ENCODE measurements around the gene RNF167.

The RNF167 gene

DNA sequence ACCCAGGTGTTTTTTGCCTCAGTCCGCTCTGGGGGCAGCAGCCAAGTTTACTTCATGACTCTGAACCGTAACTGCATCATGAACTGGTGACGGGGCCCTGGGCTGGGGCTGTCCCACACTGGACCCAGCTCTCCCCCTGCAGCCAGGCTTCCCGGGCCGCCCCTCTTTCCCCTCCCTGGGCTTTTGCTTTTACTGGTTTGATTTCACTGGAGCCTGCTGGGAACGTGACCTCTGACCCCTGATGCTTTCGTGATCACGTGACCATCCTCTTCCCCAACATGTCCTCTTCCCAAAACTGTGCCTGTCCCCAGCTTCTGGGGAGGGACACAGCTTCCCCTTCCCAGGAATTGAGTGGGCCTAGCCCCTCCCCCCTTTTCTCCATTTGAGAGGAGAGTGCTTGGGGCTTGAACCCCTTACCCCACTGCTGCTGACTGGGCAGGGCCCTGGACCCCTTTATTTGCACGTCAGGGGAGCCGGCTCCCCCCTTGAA is 42.8 kb upstream of the RNF167 start:
- H3K4me1 ChIP-seq (ENCODE audit: insufficient read depth, poor library complexity, severe bottlenecking), result no peaks in the 10 kb centered on the region
- ATAC-seq (ENCODE audit: low read depth) (no peak), DNase-seq (ENCODE audit: low spot score) (no peak)
- TF ChIP-seq, protein P1, sequence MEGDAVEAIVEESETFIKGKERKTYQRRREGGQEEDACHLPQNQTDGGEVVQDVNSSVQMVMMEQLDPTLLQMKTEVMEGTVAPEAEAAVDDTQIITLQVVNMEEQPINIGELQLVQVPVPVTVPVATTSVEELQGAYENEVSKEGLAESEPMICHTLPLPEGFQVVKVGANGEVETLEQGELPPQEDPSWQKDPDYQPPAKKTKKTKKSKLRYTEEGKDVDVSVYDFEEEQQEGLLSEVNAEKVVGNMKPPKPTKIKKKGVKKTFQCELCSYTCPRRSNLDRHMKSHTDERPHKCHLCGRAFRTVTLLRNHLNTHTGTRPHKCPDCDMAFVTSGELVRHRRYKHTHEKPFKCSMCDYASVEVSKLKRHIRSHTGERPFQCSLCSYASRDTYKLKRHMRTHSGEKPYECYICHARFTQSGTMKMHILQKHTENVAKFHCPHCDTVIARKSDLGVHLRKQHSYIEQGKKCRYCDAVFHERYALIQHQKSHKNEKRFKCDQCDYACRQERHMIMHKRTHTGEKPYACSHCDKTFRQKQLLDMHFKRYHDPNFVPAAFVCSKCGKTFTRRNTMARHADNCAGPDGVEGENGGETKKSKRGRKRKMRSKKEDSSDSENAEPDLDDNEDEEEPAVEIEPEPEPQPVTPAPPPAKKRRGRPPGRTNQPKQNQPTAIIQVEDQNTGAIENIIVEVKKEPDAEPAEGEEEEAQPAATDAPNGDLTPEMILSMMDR (IDR thresholded peaks at IDR 0.05; ENCODE audit: poor library complexity, severe bottlenecking), result no peak
- H3K9me3 ChIP-seq (ENCODE audit: severe bottlenecking), result no peaks in the 10 kb centered on the region
- H3K4me3 ChIP-seq (ENCODE audit: severe bottlenecking), result no peak overlapping the region
- H3K27me3 ChIP-seq (ENCODE audit: insufficient read depth, poor library complexity, severe bottlenecking), result no peaks in the 10 kb centered on the region
- peaks cover 53% of the 10 kb centered on the region for H3K36me3 ChIP-seq (ENCODE audit: low read depth)
- H3K27ac ChIP-seq (ENCODE audit: poor library complexity, severe bottlenecking), result no peak overlapping the region

DNA sequence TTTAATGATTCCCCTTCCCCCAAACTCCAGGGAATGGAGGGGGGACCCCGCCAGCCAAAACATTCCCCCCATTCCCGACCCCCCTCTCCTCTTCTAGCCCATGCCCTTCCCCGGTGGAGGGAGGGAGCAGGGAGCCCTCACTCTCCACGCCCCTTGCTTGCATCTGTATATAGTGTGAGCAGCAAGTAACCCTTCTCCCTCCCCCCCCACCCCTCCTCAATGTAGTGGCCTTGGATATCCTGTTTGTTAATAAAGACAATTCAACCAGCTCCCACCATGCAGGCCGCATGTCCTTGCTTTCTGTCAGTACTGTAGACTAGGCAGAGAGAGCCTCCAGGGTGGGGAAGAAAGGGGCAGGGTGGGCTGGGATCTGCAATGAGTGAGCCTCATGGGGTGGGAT is 42.3 kb upstream of the RNF167 start:
- ATAC-seq (ENCODE audit: low read depth), result no peak
- H3K27ac ChIP-seq (ENCODE audit: poor library complexity, severe bottlenecking), result no peak overlapping the region

DNA sequence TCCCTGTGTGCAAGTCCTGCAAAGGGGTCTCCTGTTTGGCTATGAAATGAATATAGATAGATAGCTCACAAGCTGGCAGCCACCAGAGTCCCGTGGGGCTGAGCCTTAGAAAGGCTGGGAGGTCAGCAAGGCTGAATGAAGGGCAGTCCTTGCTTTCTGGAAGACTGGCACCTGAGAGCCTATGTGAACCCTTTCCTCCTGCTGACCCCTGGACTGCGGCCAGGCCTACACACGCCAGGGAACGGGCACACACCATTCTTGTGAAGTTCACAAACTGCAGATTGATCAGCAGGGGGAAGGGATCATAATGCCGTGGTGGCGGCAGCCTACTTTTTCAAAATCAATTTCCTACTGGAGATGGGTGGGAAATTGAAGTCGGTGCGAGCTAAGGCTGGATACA is 41.7 kb upstream of the RNF167 start:
- Histone ChIP-seq H3K36me3 (ENCODE audit: low read depth) (peaks cover 42% of the 10 kb centered on the region), H3K4me1 (ENCODE audit: insufficient read depth, poor library complexity, severe bottlenecking) (peaks cover 3% of the 10 kb centered on the region), H3K27ac (ENCODE audit: poor library complexity, severe bottlenecking) (no peak overlapping the region), H3K27me3 (ENCODE audit: insufficient read depth, poor library complexity, severe bottlenecking) (no peaks in the 10 kb centered on the region), H3K4me3 (ENCODE audit: severe bottlenecking) (no peak overlapping the region), H3K9me3 (ENCODE audit: severe bottlenecking) (no peaks in the 10 kb centered on the region)
- TF ChIP-seq, protein P1 (IDR thresholded peaks at IDR 0.05; ENCODE audit: poor library complexity, severe bottlenecking), result no peak
- ATAC-seq (ENCODE audit: low read depth) (no peak), DNase-seq (ENCODE audit: low spot score) (no peak)

More for the DNA sequence above, 42.3 kb upstream of the RNF167 start:
- TF ChIP-seq, protein P1 (IDR thresholded peaks at IDR 0.05; ENCODE audit: poor library complexity, severe bottlenecking), result no peak
- Histone ChIP-seq H3K36me3 (ENCODE audit: low read depth) (peaks cover 48% of the 10 kb centered on the region), H3K9me3 (ENCODE audit: severe bottlenecking) (no peaks in the 10 kb centered on the region), H3K4me1 (ENCODE audit: insufficient read depth, poor library complexity, severe bottlenecking) (no peaks in the 10 kb centered on the region), H3K27me3 (ENCODE audit: insufficient read depth, poor library complexity, severe bottlenecking) (no peaks in the 10 kb centered on the region), H3K4me3 (ENCODE audit: severe bottlenecking) (no peak overlapping the region)
- no peak for DNase-seq (ENCODE audit: low spot score)

DNA sequence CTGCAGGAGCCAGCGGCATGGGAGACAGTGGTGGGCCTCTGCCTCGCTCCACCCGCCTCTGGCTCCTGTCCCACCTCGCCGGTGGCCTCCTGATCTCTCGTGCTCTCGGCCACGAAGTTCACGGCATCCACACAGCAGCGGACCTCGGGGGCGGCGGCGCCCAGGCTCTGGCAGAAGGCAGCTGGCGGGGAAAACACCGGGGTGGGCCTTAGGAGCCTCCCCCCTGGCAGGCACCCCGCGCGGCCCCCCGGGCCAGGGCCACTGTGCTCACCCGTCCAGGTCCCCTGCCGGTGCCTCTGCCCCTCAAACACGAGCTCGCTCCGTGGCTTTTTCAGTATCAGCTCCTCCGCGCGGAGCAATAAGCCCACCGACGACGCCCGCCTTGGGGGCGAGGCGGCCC is 41.1 kb upstream of the RNF167 start:
- TF ChIP-seq, protein P1 (IDR thresholded peaks at IDR 0.05; ENCODE audit: poor library complexity, severe bottlenecking), result no peak
- Histone ChIP-seq H3K4me3 (ENCODE audit: severe bottlenecking) (no peak overlapping the region), H3K27ac (ENCODE audit: poor library complexity, severe bottlenecking) (no peak overlapping the region), H3K4me1 (ENCODE audit: insufficient read depth, poor library complexity, severe bottlenecking) (peaks cover 4% of the 10 kb centered on the region), H3K36me3 (ENCODE audit: low read depth) (peaks cover 36% of the 10 kb centered on the region), H3K9me3 (ENCODE audit: severe bottlenecking) (no peaks in the 10 kb centered on the region), H3K27me3 (ENCODE audit: insufficient read depth, poor library complexity, severe bottlenecking) (no peaks in the 10 kb centered on the region)
- ATAC-seq (ENCODE audit: low read depth) (no peak), DNase-seq (ENCODE audit: low spot score) (no peak)

DNA sequence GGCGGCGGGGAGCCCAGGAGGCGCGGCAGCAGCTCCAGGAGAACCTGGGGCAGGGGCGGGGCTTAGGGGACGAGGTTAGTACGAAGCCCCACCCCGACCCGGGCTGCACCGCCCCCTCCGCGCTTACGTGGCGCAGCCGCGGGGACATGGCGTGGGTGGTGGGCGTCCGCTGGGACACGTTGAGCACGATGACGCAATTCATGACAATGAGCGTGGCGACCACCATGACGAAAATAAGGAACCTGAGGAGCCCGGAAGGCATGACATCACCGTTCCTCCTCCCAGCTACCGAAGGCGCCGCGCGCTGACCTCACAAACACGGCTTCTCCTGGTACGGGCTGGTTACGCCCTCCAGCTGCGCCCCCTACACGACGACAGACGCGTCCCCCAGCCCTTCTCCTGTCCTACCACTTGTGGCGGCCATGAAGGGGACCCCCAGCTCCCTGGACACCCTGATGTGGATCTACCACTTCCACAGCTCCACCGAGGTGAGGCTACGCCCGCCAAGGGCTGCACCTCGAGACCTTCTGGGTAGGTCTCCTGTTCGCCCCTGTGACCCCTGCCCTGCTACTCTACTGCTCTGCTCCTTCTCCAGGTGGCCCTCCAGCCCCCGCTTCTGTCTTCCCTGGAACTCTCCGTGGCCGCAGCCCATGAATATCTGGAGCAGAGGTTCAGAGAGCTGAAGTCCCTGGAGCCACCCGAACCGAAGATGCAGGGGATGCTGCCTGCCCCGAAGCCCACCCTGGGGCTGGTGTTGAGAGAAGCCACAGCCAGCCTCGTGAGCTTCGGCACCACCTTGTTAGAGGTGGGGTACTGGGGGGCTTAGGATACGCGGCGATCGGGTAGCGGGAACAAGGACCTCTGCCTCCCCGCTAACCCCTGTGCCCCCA is 40.5 kb upstream of the RNF167 start, which contains the start of gene C17orf107:
TSS of gene C17orf107 (plus strand) at position 196 of the 890 bp plus-strand sequence. CDS start at position 423, 227 bp downstream.
- Histone ChIP-seq H3K27me3 (ENCODE audit: insufficient read depth, poor library complexity, severe bottlenecking) (no peaks in the 10 kb centered on the region), H3K36me3 (ENCODE audit: low read depth) (peaks cover 30% of the 10 kb centered on the region), H3K4me3 (ENCODE audit: severe bottlenecking) (no peak within 1 kb of the TSS), H3K9me3 (ENCODE audit: severe bottlenecking) (no peaks in the 10 kb centered on the region), H3K4me1 (ENCODE audit: insufficient read depth, poor library complexity, severe bottlenecking) (peaks cover 4% of the 10 kb centered on the region), H3K27ac (ENCODE audit: poor library complexity, severe bottlenecking) (no peak within 1 kb of the TSS)
- TF ChIP-seq, protein P1 (IDR thresholded peaks at IDR 0.05; ENCODE audit: poor library complexity, severe bottlenecking), result no peak
- DNase-seq (ENCODE audit: low spot score) (no peak), ATAC-seq (ENCODE audit: low read depth) (no peak)

Measured in RWPE2 (cell line).